Body of pancreas (tissue), 4 donors: ENCODE data around the gene RUSF1.

Source experiments
- POLR2A ChIP-seq, 3 donors: fragments of 450-650 bp; IDR thresholded peaks; one replicate each; pipeline ENCODE4 v1.6.1; 2016; ENCODE audit warnings: antibody characterized with exemption in 3 of 3, mild to moderate bottlenecking in 2 of 3
- TF ChIP-seq, protein P1 (sequence below), 7 experiments: fragments of 450-650 bp in 4 of 7; fragments of 200-600 bp in 3 of 7; sonication (generic) in 3 of 7; IDR thresholded peaks; one replicate each; pipeline ENCODE4 v1.5.1; 2016 to 2019; ENCODE audit warnings: antibody characterized with exemption in 7 of 7

DNA sequence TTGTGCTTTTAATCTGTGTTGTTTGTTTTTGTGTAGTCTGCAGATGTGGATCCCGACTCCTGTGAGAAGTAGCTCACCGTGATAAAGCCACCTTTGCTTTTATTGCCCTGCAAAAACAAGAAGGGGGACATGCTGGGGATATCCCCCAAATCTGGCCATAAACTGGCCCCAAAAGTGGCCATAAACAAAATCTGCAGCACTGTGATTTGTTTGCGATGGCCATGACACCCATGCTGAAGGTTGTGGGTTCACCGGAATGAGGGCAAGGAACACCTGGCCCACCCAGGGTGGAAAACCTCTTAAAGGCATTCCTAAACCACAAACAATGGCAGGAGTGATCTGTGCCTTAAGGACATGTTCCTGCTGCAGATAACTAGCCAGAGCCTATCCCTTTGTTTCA, 34.6 kb upstream of the RUSF1 start:
- TF ChIP-seq, protein P1, sequence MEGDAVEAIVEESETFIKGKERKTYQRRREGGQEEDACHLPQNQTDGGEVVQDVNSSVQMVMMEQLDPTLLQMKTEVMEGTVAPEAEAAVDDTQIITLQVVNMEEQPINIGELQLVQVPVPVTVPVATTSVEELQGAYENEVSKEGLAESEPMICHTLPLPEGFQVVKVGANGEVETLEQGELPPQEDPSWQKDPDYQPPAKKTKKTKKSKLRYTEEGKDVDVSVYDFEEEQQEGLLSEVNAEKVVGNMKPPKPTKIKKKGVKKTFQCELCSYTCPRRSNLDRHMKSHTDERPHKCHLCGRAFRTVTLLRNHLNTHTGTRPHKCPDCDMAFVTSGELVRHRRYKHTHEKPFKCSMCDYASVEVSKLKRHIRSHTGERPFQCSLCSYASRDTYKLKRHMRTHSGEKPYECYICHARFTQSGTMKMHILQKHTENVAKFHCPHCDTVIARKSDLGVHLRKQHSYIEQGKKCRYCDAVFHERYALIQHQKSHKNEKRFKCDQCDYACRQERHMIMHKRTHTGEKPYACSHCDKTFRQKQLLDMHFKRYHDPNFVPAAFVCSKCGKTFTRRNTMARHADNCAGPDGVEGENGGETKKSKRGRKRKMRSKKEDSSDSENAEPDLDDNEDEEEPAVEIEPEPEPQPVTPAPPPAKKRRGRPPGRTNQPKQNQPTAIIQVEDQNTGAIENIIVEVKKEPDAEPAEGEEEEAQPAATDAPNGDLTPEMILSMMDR (IDR thresholded peaks at IDR 0.05): no peak
- TF ChIP-seq POLR2A (IDR thresholded peaks at IDR 0.05): no peak
